Stimulated activated effector memory CD8-positive, alpha-beta T cell treated with anti-CD3 and anti-CD28 coated beads, Interleukin-12 subunit alpha, Interleukin-12 subunit beta, amount 100 ng/mL, for 72 hours (primary cell): ENCODE measurements around the gene ENPEP.
A peak's percentile ranks its signal among the peaks of the same experiment; 100 is the strongest.
"Not testable (repeated sequence)": the region's sequence is repeated elsewhere in the genome, so short reads cannot be mapped to it uniquely, and the experiment has no call there.

Experiments used
- ATAC-seq: fragments of 150-1000 bp; cut with Tn5 transposase; 2 replicates; pipeline ENCODE4 v1.10.0; 2021
- DNase-seq, 2 donors: peaks; one replicate each; pipeline ENCODE4 v3.0.0; 2021 to 2022; ENCODE audit warnings: low spot score in 2 of 2
- H3K27ac Mint-ChIP-seq: one replicate; pipeline ENCODE4 v1.8.0; 2022; ENCODE audit warnings: mild to moderate bottlenecking, mixed read lengths
- H3K36me3 Mint-ChIP-seq: one replicate; pipeline ENCODE4 v1.8.0; 2022; ENCODE audit warnings: mild to moderate bottlenecking, mixed read lengths
- H3K4me1 Mint-ChIP-seq: one replicate; pipeline ENCODE4 v1.8.0; 2022; ENCODE audit warnings: mixed read lengths
- H3K4me3 Mint-ChIP-seq: one replicate; pipeline ENCODE4 v1.8.0; 2022; ENCODE audit warnings: mild to moderate bottlenecking, mixed read lengths
- H3K9me3 Mint-ChIP-seq: one replicate; pipeline ENCODE4 v1.8.0; 2022; ENCODE audit warnings: mixed read lengths

Gene ENPEP

DNA sequence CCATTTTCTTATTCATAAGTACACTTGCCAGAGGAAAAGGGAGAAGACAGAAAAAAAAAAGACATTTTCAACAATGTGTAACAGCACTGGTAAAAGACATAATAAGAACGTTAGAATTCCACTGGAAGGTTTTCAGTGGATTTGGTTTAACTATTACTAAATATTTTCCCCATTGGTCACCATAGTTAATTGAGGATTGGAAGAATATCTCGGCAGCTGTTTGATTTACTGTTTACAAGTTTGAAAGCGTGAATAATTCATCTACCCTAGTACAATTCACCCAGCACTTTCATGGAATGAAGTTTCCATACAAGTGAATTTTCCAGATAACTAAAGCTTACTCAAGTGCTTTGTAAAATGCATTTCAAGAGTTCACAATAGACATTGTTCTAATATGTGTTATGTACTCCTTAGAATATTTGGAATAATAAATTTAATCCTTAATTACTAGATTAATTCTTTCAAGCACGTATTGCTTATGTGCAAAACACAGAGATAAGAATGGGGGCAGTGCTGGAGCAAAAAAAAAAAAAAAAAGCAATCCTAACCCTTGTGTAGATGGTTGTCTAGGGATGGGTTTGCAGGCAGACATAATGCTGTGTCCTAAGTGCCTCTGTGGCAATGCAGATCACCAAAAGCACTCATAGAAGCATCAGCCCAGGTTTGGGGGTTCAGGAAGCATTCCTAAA is 57.1 kb downstream of the ENPEP start:
- no peaks in the 10 kb centered on the region for H3K9me3 Mint-ChIP-seq
- H3K36me3 Mint-ChIP-seq: no peaks in the 10 kb centered on the region
- ATAC-seq (no peak), DNase-seq (no peak)
- H3K4me3 Mint-ChIP-seq: no peak overlapping the region
- H3K27ac Mint-ChIP-seq: no peak overlapping the region
- no peaks in the 10 kb centered on the region for H3K4me1 Mint-ChIP-seq

DNA sequence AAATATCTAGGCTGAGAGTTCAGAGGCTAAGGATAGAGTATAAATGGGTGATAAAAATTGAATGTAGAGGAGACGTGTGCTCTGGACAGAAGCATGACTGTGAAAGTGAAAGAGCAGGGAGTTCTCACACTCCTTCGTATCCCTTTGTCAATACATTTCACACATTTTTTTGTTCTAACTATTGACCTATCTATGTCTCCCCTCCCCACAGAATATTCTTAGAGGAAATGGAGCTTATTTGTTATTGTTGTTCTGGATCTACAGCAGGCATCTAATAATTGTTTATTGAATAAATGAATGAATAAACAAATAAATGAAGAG is 57.6 kb downstream of the ENPEP start:
- DNase-seq (no peak), ATAC-seq (no peak)
- H3K36me3 Mint-ChIP-seq: no peaks in the 10 kb centered on the region
- no peak overlapping the region for H3K4me3 Mint-ChIP-seq
- no peaks in the 10 kb centered on the region for H3K9me3 Mint-ChIP-seq
- H3K4me1 Mint-ChIP-seq: no peaks in the 10 kb centered on the region
- H3K27ac Mint-ChIP-seq: no peak overlapping the region

DNA sequence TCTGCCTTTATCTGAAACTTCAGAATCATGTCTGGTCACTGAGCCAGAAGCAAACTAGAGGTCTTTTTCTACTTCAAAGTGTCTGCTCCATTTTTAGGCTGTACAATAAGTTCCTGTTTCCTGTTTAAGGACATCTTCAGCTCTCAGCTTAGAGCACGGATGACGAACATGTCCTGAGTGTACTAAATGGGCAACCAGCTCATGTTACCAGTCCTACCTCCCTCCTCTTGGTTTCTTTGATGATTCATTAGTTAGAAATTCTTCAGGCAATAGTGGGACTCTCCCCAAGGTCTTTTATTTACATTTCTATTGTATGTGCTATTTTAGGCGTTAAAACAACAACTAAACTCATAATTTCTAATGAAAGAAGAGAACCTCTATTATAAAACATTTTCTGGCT is 58.0 kb downstream of the ENPEP start:
- DNase-seq (no peak), ATAC-seq (peak; percentile 77)
- H3K4me3 Mint-ChIP-seq: no peak overlapping the region
- H3K27ac Mint-ChIP-seq: no peak overlapping the region
- no peaks in the 10 kb centered on the region for H3K4me1 Mint-ChIP-seq
- H3K9me3 Mint-ChIP-seq: no peaks in the 10 kb centered on the region
- no peaks in the 10 kb centered on the region for H3K36me3 Mint-ChIP-seq

DNA sequence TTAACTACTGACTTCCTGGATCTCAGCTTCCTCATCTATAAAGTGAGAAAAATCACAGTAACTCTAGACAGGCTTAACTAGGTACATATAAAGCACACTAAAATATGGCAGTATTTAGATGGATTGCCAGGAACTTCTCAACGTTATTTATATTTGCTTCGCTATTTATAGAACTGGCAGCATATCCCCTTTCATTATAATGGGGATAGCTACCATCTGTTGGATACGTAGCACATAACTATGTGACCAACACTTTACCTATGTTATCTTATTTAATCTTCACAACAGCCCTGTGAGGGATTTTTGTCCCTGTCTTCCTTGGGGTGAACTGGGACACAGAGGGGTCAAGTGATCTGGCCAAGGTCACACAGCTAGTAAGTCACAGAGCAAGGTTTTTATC is 64.6 kb downstream of the ENPEP start:
- Mint-ChIP-seq H3K9me3 (no peaks in the 10 kb centered on the region), H3K4me1 (no peaks in the 10 kb centered on the region), H3K4me3 (no peak overlapping the region), H3K36me3 (no peaks in the 10 kb centered on the region), H3K27ac (no peak overlapping the region)
- DNase-seq (no peak), ATAC-seq (no peak)

DNA sequence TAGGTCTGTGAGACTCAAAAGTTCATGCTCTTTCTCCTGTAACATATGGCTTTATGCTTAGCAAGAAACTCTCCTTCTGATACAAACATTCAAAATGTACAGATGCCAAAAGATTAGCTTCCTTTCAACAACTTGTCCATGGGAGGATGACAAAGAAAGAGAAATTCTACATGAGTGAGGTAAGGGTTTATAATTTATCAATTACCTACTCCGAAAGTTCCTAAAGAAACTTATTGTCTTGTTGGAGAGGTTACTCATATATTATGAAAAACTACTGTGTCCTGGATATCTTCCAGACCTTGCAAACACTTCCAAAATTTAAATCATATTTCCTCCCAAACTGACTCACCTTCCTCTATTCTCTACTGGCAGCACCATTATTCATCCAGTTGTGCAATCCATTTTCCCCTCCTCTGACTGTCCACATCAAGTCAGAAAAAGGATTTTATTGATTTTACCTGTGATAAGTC is 65.1 kb downstream of the ENPEP start:
- DNase-seq (no peak), ATAC-seq (no peak)
- H3K9me3 Mint-ChIP-seq: no peaks in the 10 kb centered on the region
- H3K4me3 Mint-ChIP-seq: no peak overlapping the region
- H3K27ac Mint-ChIP-seq: no peak overlapping the region
- H3K4me1 Mint-ChIP-seq: no peaks in the 10 kb centered on the region
- no peaks in the 10 kb centered on the region for H3K36me3 Mint-ChIP-seq

DNA sequence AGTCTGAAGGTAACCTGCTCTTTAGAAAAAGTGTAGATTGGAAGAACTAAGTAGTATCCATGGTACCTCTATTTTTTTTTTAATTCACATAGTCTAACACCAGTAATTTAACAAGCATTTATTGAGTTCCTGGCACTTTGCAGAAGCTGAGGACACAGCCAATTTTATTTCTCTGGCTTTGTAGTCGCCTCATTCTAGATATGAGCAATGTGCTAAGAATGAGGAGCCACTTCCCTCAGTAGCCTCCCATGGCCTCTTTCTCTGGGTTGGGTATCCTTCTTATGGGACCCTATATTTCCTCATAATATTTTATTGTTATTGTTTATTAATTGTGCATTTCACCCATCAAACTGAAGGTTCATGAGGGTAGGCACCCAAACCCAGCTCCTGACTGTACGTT is 67.6 kb downstream of the ENPEP start:
- no peaks in the 10 kb centered on the region for H3K36me3 Mint-ChIP-seq
- no peak for DNase-seq
- no peak overlapping the region for H3K27ac Mint-ChIP-seq
- H3K9me3 Mint-ChIP-seq: no peaks in the 10 kb centered on the region
- no peak overlapping the region for H3K4me3 Mint-ChIP-seq
- ATAC-seq: no peak
- no peaks in the 10 kb centered on the region for H3K4me1 Mint-ChIP-seq

DNA sequence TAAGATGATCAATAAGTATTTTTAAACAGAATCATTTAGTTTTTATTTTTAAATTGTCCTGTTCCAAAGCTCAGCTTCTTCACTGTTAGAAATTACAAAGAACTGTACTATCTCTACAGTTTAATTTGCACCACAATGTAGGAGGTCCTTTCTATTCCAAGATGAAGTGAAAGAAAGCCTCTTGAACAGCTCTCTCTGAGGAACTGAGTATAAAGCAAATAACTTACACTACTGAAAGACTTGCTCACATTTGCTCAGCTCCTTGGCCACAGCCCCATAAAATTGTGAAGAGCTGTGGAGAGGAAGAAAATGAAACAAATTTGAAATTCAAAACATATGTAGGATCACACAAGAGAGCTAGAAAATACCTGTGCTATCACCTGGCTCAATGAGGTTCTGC is 68.6 kb downstream of the ENPEP start:
- ATAC-seq: no peak
- Mint-ChIP-seq H3K36me3 (no peaks in the 10 kb centered on the region), H3K27ac (no peak overlapping the region), H3K9me3 (no peaks in the 10 kb centered on the region), H3K4me3 (no peak overlapping the region), H3K4me1 (no peaks in the 10 kb centered on the region)
- DNase-seq: no peak

DNA sequence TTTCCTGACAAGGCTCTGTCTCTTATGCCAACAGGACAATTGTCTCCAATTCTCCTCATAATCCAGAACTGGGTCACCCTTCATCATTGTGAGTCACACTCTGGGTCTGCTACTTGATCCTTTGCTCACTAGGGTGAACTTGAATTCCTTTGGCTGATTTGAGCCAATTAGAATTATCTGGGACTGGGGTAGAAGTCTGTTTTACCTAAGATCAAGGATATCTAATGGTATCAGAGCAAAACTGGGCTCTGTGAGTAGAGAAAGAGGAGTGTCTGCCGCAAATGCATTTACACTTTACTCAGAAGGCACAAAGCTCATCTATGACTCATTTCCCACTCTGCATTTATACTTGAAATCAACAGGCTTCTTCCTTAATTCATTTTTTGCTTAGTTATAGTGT is 74.3 kb downstream of the ENPEP start:
- Mint-ChIP-seq H3K9me3 (no peaks in the 10 kb centered on the region), H3K36me3 (no peaks in the 10 kb centered on the region), H3K4me3 (no peak overlapping the region), H3K4me1 (no peaks in the 10 kb centered on the region), H3K27ac (no peak overlapping the region)
- ATAC-seq: no peak
- DNase-seq: no peak

DNA sequence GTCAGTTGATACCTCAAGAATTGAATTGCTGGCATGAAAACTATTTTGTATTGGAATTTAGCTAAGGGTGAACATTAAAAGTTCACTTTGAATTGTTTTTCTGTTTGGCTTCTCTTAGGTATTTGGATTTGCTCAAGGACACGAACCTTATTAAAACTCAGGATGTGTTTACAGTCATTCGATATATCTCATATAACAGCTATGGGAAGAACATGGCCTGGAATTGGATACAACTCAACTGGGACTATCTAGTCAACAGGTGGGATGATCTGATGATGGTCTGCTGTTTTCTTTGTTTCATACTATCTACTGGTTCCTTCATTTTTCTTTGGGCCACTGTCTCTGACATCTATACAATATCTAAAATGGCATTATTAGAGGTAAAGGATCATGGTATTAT is 77.2 kb downstream of the ENPEP start:
- no peak overlapping the region for H3K27ac Mint-ChIP-seq

DNA sequence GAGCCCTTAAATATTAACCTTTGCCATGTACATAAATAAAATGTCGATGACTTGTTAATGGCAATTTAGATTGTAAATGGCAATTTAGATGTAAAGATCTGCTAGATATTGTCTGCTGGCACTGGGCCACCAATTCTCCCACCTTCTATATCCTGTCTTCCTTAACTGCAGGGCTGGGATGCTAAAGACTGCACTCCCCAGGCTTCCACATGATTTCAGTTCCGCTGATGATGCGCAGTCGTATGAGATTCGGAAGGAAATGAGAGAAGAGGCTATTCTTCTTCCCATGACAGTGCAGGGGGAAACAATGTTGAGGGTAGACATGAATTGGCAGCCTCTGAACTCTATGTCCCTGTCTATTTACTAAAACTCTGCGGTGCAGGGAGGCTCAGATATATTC is 91.3 kb downstream of the ENPEP start:
- Mint-ChIP-seq H3K9me3 (peaks cover 2% of the 10 kb centered on the region), H3K27ac (no peak overlapping the region), H3K36me3 (no peaks in the 10 kb centered on the region), H3K4me1 (no peaks in the 10 kb centered on the region), H3K4me3 (no peak overlapping the region)
- ATAC-seq (no peak), DNase-seq (no peak)

More for the DNA sequence above, 77.2 kb downstream of the ENPEP start:
- ATAC-seq: no peak
- no peak for DNase-seq
- Mint-ChIP-seq H3K36me3 (no peaks in the 10 kb centered on the region), H3K4me1 (no peaks in the 10 kb centered on the region), H3K4me3 (no peak overlapping the region), H3K9me3 (no peaks in the 10 kb centered on the region)

DNA sequence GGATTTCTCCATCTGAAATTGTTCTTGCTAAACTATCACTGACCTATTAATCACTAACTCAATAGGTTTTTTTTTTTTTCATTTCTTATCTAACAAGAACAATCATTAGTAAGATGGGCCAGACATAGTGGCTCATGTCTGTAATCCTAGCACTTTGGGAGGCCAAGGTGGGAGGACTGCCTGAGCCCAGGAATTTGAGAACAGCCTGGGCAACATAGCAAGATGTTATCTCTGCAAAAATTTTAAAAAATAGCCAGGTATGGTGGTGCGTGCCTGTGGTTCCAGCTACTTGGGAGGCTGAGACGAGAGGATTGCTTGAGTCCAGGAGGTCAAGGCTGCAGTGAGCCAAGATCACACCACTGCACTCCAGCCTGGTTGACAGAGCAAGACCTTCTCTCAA is 100.7 kb downstream of the ENPEP start:
- not testable (repeated sequence) for ATAC-seq, H3K9me3 Mint-ChIP-seq, H3K36me3 Mint-ChIP-seq, H3K4me1 Mint-ChIP-seq, H3K4me3 Mint-ChIP-seq, H3K27ac Mint-ChIP-seq, DNase-seq

DNA sequence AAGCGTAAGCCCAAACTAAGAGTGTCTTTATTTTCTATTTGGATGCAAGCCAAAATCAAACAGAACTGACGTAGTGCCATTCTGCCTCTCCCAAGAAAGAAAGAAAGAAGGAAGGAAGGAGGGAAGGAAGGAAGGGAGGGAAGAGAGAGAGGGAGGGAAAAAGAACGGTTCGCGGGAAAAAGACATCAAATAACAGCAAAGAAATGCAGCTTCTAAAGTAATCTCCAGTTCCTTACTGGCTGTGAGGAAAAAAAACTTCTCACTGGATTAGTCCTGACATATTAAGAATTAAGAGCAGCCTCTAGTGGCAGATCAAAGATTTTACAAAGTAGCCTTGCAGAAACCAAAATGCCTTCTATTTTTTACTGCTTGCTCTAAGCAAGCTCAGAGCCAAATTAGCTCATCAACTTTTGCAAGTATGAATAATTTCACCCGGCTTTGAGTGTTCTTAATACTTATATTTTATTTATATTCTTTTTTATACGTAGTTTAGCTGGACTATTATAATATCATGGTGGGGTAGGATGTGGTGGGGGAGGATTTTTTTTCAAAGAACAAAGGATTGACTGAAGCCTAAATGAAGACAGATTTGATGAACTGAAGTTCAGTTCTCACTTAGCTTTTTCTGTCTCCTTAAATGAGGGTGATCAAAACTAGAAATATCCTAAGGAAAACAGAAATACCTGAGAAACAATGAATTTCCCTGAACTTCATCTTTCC is 110.3 kb downstream of the ENPEP start:
- H3K36me3 Mint-ChIP-seq: no peaks in the 10 kb centered on the region
- H3K27ac Mint-ChIP-seq: no peak overlapping the region
- no peak overlapping the region for H3K4me3 Mint-ChIP-seq
- no peaks in the 10 kb centered on the region for H3K4me1 Mint-ChIP-seq
- no peaks in the 10 kb centered on the region for H3K9me3 Mint-ChIP-seq
- ATAC-seq: no peak
- no peak for DNase-seq

DNA sequence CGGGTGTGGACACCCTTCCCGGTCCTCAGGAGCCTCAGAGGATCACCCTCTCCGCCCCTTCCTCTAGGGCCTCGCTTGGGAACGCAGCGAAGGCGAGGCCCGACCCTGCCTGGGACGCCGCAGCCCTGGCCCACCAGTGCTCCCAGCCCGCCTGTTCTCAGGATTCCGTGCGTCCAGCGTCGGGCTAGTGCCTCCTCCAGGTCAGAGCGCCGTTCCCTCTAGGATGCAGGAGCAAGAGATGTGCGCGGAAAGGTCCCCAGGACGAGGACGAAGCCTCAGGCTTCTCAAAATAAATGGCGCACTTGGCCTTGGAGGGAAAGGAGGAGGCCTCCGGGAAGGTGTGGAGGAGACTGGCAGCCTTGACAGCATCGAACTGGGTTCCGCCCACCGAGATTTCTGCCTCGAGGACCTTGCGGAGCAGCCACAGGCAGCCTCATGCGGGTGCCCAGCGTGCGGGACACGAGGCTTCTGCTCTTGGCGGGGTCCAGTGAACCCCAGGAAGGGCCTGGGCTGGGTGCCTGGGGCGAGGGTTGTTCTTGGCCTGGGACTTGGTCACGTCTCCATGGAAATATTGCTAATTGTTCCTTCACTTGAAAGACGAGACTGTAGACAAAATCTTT is 111.8 kb downstream of the ENPEP start:
- Mint-ChIP-seq H3K4me3 (no peak overlapping the region), H3K9me3 (peaks cover 3% of the 10 kb centered on the region), H3K36me3 (no peaks in the 10 kb centered on the region), H3K4me1 (no peaks in the 10 kb centered on the region), H3K27ac (no peak overlapping the region)
- no peak for ATAC-seq
- DNase-seq: no peak

DNA sequence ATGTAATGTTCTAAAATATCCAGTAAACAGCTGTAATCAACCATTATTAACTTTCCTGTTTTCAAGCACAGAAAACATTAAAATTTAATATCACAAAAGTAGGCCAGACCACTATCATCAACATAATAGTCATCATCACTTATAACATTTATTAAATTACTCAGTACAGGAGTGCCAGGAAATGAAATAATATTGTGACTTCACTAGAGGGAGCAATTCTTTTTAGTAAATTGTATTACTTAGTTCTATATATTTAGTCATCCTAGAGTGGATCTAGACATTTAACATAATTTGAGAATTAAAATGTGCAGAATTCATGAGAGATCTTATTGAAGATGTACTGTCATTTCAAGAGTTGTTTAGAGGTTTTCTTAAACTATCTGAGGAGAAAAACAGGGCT is 113.3 kb downstream of the ENPEP start:
- H3K4me1 Mint-ChIP-seq: no peaks in the 10 kb centered on the region
- H3K36me3 Mint-ChIP-seq: no peaks in the 10 kb centered on the region
- no peak overlapping the region for H3K4me3 Mint-ChIP-seq
- ATAC-seq: no peak
- H3K9me3 Mint-ChIP-seq: peaks cover 3% of the 10 kb centered on the region
- H3K27ac Mint-ChIP-seq: no peak overlapping the region
- no peak for DNase-seq

DNA sequence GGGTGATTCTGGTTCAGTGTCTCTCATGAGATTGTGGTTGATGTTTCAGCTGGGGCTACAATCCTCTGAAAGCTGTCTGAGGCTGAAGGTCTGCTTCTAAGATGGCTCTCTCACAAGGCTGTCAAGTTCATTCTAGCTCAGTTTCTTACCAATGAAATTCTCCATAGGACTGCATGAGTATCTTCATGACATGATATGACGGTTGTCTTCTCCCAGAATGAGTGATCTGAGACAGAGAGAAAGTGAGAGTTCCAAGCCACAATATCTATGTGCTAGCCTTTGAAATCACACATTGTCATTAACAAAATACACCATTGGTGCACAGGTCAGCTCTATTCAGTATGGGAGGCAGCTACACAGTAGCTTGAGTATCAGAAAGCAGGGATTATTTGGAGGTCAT is 119.6 kb downstream of the ENPEP start:
- H3K9me3 Mint-ChIP-seq: peaks cover 8% of the 10 kb centered on the region
- ATAC-seq (peak; percentile 21), DNase-seq (no peak)
- no peak overlapping the region for H3K27ac Mint-ChIP-seq
- no peaks in the 10 kb centered on the region for H3K36me3 Mint-ChIP-seq
- no peak overlapping the region for H3K4me3 Mint-ChIP-seq
- no peaks in the 10 kb centered on the region for H3K4me1 Mint-ChIP-seq

DNA sequence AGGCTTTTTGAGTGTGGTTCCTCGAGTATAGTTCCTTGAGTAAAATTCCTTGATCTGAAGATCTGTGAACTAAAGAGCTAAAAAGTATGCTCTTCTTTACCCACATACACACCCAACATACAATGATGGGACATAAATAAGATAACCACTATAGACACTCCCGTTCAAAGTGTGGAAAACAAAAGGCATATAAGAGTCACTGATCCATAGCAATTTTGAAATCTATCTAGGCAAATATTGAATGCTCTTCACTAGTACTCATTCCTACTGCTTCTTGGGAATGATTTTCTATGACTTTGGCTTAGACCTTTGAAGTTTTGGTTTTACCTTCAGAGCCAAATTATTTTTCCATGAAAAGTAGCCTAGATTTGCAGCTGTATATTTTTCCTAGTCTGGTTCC is 120.5 kb downstream of the ENPEP start:
- H3K9me3 Mint-ChIP-seq: peaks cover 12% of the 10 kb centered on the region
- ATAC-seq (no peak), DNase-seq (no peak)
- no peak overlapping the region for H3K27ac Mint-ChIP-seq
- no peak overlapping the region for H3K4me3 Mint-ChIP-seq
- no peaks in the 10 kb centered on the region for H3K36me3 Mint-ChIP-seq
- H3K4me1 Mint-ChIP-seq: no peaks in the 10 kb centered on the region
